Omental fat pad (tissue), 4 donors: ENCODE results near the gene SLC16A4. TPM values are rescaled to one million over a fixed set of nuclear protein-coding genes. Genes with fewer than 3 reads are reported as not detected.
A peak's percentile ranks its signal among the peaks of the same experiment; 100 is the strongest.

Experiments used
- ATAC-seq: fragments of 150-250 bp; one replicate; pipeline ENCODE4 v1.9.1; 2016; ENCODE audit warnings: mild to moderate bottlenecking, moderate library complexity; ENCODE audit not compliant: low FRiP score
- DNase-seq: peaks from one replicate; pipeline ENCODE4 v3.0.0-alpha.2; 2019; ENCODE audit warnings: low spot score
- total RNA-seq, 4 donors: library from RNA; depleted of rRNA; stranded (reverse); fragments of >200 nt; gene quantifications; one replicate each; pipeline ENCODE4 v1.1.0, GENCODE V29; 2016
- TF ChIP-seq, protein P1 (sequence below), 3 donors: fragments of 450-650 bp; IDR thresholded peaks; one replicate each; pipeline ENCODE4 v1.5.1; 2016 to 2017; ENCODE audit warnings: antibody characterized with exemption in 3 of 3, mild to moderate bottlenecking in 3 of 3, moderate library complexity in 2 of 3

SLC16A4 gene
- total RNA-seq, 4 donors from 2014 or later, result 9.1 to 19.8 (median 9.7) TPM

DNA sequence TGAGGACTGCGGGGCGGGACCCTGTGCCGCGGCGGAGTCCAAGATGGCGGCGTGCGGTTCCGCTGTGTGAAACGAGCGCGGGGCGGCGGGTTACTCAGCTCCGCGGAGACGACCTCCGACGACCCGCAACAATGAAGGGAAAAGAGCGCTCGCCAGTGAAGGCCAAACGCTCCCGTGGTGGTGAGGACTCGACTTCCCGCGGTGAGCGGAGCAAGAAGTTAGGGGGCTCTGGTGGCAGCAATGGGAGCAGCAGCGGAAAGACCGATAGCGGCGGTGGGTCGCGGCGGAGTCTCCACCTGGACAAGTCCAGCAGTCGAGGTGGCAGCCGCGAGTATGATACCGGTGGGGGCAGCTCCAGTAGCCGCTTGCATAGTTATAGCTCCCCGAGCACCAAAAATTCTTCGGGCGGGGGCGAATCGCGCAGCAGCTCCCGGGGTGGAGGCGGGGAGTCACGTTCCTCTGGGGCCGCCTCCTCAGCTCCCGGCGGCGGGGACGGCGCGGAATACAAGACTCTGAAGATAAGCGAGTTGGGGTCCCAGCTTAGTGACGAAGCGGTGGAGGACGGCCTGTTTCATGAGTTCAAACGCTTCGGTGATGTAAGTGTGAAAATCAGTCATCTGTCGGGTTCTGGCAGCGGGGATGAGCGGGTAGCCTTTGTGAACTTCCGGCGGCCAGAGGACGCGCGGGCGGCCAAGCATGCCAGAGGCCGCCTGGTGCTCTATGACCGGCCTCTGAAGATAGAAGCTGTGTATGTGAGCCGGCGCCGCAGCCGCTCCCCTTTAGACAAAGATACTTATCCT is 51.2 kb downstream of the SLC16A4 start:
- TF ChIP-seq, protein P1, sequence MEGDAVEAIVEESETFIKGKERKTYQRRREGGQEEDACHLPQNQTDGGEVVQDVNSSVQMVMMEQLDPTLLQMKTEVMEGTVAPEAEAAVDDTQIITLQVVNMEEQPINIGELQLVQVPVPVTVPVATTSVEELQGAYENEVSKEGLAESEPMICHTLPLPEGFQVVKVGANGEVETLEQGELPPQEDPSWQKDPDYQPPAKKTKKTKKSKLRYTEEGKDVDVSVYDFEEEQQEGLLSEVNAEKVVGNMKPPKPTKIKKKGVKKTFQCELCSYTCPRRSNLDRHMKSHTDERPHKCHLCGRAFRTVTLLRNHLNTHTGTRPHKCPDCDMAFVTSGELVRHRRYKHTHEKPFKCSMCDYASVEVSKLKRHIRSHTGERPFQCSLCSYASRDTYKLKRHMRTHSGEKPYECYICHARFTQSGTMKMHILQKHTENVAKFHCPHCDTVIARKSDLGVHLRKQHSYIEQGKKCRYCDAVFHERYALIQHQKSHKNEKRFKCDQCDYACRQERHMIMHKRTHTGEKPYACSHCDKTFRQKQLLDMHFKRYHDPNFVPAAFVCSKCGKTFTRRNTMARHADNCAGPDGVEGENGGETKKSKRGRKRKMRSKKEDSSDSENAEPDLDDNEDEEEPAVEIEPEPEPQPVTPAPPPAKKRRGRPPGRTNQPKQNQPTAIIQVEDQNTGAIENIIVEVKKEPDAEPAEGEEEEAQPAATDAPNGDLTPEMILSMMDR (IDR thresholded peaks at IDR 0.05), result peak in 2 of 3 donors; percentile 7 to 31
- no peak for ATAC-seq
- no peak for DNase-seq

DNA sequence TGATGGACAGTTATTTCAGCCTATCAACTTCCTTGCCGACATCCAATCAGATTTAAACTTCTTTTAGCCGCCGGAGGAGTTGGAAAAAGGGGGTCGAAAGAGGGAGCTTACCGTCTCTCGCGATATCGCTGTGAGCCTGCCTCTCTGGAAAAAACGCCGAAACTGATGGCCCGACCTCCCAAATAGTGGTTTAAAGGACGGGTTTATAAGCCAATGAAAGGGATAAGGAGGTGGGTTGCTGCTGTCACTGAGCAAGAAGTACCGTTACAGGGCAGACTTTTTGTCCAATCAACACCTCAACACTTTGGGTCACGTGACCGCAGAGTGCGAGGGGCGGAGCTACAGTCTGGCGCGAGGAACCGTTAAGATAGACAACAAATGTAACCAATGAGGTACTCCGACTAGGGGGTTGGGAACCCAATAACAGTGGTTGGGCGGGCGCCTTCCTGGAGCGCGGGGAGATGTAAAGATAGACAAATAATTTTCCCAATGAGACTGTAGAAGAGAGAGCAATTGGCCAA is 51.9 kb downstream of the SLC16A4 start, which contains the start of gene RBM15:
Gene RBM15, plus strand, starts transcription at position 492 of the 521 bp plus-strand sequence. Its CDS starts 29 bp downstream, at position 521.
- ATAC-seq (peak; percentile 92), DNase-seq (peak; percentile 93)
- TF ChIP-seq, protein P1 (IDR thresholded peaks at IDR 0.05), result no peak

DNA sequence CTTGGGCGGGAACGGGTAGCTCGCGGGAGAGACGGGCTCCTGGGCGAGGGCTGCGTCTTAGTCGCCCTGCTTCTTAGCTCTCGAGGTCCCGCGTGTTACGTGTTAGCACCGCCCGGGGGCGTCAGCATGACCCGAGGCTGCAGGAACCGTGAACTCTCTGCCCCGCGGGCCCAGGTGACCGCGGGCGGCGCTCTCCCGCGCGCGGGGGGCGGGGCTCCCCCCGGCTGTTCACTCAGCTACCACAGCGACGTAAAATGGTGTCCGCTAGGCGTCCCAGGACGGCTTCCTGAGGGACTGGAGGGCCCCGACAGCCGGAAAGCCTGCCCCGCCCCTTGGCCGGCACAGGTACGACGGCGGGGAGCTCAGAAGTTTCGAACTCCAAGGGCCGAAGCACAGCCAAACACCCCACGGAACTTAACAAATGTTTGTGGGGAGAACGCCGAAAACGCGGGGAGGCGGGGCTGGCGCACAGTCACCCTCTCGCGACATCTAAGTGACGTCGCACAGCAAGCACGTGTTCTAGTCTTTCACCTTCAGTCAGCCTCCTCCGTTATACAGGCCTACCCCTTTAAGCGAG is 52.4 kb downstream of the SLC16A4 start:
- TF ChIP-seq, protein P1 (IDR thresholded peaks at IDR 0.05), result peak in 1 of 3 donors; percentile 66
- ATAC-seq (peak; percentile 92), DNase-seq (peak; percentile 92)

DNA sequence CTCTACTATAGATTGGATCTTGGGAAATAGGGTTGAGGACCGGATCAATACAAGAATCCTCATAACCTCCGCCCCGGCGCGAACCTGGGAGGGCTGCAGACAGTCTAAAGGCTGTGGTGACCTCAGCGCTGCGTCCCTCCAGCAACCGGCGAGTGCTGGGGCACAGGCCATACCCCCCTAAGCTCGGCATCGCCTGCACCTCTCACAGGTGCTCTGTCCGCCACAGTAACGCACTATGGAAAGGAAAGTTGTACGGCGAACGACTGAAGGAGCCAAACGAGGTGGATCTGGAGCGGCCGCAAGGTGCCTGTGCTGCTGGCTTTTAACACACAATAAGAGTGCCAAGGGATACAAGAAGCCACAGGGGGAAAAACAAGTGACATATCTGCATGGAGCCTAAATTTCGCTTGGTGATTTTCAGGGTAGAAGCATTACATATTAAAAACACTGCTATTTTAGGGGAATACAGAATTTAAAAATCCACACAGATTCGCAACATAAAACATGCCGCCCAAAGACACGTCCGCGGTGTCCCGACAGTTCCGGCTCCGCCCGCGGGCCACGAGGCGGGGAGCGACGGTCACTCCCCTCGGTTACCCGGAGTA is 53.0 kb downstream of the SLC16A4 start:
- no peak for DNase-seq
- TF ChIP-seq, protein P1 (IDR thresholded peaks at IDR 0.05), result no peak
- no peak for ATAC-seq

DNA sequence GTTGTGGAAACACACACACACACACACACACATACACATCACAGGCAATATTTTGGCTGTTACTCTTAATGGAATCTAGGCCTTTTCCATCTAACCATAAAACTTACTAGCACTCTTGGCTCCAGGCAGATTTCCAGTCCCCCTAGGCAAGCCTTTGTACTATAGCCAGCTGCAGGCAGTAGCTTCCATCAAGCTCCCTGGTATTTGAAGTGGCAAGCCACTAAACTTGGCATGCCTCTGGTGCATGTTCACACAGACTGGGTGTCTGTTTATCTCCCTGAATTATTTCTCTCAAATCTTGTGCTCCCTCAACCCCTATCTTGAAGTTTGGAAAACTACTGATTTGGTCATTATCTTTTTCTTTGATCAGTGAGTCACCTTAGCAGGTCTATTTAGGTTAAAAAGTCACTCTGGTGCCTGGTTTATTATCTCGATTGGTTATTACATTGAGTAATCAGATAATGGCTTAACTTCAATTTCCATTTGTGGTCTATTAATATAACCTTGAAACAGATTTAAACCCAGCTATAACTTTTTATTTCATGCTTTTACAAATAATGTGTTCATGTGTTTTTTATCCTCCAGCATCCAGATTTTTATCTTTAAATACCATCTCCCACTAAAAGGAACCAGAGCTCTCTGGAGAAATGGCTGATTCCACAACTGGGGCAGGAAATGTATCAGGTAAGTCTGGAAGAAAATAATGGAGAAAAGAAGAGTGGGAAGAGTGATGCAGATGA is 54.4 kb downstream of the SLC16A4 start:
- ATAC-seq, result no peak
- TF ChIP-seq, protein P1 (IDR thresholded peaks at IDR 0.05), result no peak
- no peak for DNase-seq

DNA sequence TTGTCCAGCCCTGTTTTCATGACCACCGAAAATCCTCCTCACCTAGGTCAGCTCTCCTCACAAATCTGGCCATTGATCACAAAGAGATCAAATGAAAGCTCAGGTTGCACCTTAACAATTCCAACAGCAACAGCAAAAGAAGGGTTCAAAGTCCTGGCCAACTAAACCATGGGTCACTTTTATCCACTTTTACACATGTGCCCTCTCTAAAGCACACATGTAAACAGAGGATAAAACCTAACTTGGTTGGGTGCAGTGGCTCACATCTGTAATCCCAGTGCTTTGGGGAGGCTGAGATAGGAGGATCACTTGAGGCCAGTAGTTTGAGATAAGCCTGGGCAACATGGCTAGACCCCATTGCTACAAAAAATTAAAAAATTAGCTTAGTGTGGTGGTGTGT is 55.6 kb downstream of the SLC16A4 start:
- DNase-seq (no peak), ATAC-seq (no peak)
- TF ChIP-seq, protein P1 (IDR thresholded peaks at IDR 0.05), result no peak
